Activated CD8-positive, alpha-beta T cell treated with anti-CD3 and anti-CD28 coated beads, Interleukin-2, amount 10 ng/mL, durations not matched to agents 7 days and 5 days (primary cell): ENCODE data around the gene UCP2. TPM values are rescaled to one million over a fixed set of nuclear protein-coding genes. Genes with fewer than 3 reads are reported as not detected.

Experiments used
- ATAC-seq: fragments of 150-1000 bp; cut with Tn5 transposase; one replicate; pipeline ENCODE4 v1.10.0; 2021; ENCODE audit warnings: moderate library complexity
- CTCF ChIA-PET: fragments of 350-600 bp; sonication (Branson Sonifier 250); formaldehyde crosslinking; loops from one replicate; lab custom pipeline; 2021; ENCODE audit warnings: antibody characterized with exemption; lab: Charles Lee
- POLR2A ChIA-PET: fragments of 350-600 bp; sonication (Branson Sonifier 250); formaldehyde crosslinking; loops from one replicate; lab custom pipeline; 2021; ENCODE audit warnings: antibody characterized with exemption; lab: Charles Lee
- DNase-seq: peaks from one replicate; pipeline ENCODE4 v3.0.0-alpha.2; 2020
- H3K27ac Mint-ChIP-seq: one replicate; pipeline ENCODE4 v1.8.0; 2021; ENCODE audit warnings: mild to moderate bottlenecking, mixed read lengths
- H3K27me3 Mint-ChIP-seq: one replicate; pipeline ENCODE4 v1.8.0; 2021; ENCODE audit warnings: low read depth, mixed read lengths
- H3K36me3 Mint-ChIP-seq: one replicate; pipeline ENCODE4 v1.8.0; 2021; ENCODE audit warnings: low read depth, mixed read lengths
- H3K4me1 Mint-ChIP-seq: one replicate; pipeline ENCODE4 v1.8.0; 2021; ENCODE audit warnings: low read depth, mixed read lengths
- H3K4me3 Mint-ChIP-seq: one replicate; pipeline ENCODE4 v1.8.0; 2021; ENCODE audit warnings: mild to moderate bottlenecking, mixed read lengths
- H3K9me3 Mint-ChIP-seq: one replicate; pipeline ENCODE4 v1.8.0; 2022; ENCODE audit warnings: mixed read lengths; ENCODE audit not compliant: insufficient read depth
- total RNA-seq, 2 experiments: library from RNA; stranded (reverse); gene quantifications; one replicate each; pipeline ENCODE4 v1.2.3, GENCODE V29; 2021

Gene UCP2
- total RNA-seq, 2 experiments from 2014 or later: 205 to 218 TPM

- H3K4me1 Mint-ChIP-seq: peaks cover 27% of the 10 kb centered on the region
- DNase-seq (no peak), ATAC-seq (no peak)
- ChIA-PET CTCF (interaction anchor here (1.1 to 1.5 kb wide), 3 partner anchors 10 to 153 kb away, joined by 3 to 5 read pairs (median 4); partner anchors contain the start of genes C2CD3 and PPME1), POLR2A (interaction anchor here (0.9 to 2.5 kb wide), 4 partner anchors 13 to 40 kb away, joined by 3 to 9 read pairs (median 6); partner anchors contain the start of gene UCP2)
- no peak overlapping the region for H3K27ac Mint-ChIP-seq
- no peaks in the 10 kb centered on the region for H3K9me3 Mint-ChIP-seq
- no peaks in the 10 kb centered on the region for H3K27me3 Mint-ChIP-seq
- no peak overlapping the region for H3K4me3 Mint-ChIP-seq
- peaks cover 36% of the 10 kb centered on the region for H3K36me3 Mint-ChIP-seq
These were observed 35.8 kb upstream of the UCP2 start for GRCh38 chr11:74018331-74019005.

DNA sequence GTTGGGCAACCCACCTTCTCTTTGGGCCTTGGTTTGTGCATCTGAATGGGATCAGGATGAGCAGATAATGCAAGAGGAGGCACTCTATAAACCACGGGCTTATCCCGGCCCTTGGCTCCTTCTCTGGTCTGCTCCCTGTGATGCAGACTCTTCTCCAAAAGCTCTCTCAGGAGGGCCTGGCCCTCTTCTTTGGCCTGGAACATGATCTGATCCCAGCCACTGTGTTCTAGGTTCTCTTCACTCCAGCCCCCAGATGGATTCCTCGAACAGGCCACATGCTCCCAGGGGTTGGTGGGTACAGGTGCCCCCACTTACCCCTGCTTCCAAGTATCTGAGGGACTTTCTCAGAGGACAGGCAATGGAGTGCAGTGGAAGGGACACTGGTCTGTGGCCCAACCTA lies 35.0 kb upstream of the UCP2 start:
- H3K4me1 Mint-ChIP-seq: peaks cover 25% of the 10 kb centered on the region
- no peaks in the 10 kb centered on the region for H3K9me3 Mint-ChIP-seq
- DNase-seq (no peak), ATAC-seq (no peak)
- ChIA-PET CTCF (interaction anchor here (1.1 to 1.5 kb wide), 2 partner anchors 11 to 37 kb away, joined by 4 to 5 read pairs; no protein-coding TSS in a partner anchor), POLR2A (interaction anchor here (1.6 kb wide), 1 partner anchor 22 kb away, joined by 7 read pairs; no protein-coding TSS in a partner anchor)
- peaks cover 35% of the 10 kb centered on the region for H3K36me3 Mint-ChIP-seq
- H3K4me3 Mint-ChIP-seq: no peak overlapping the region
- H3K27me3 Mint-ChIP-seq: no peaks in the 10 kb centered on the region
- H3K27ac Mint-ChIP-seq: no peak overlapping the region

DNA sequence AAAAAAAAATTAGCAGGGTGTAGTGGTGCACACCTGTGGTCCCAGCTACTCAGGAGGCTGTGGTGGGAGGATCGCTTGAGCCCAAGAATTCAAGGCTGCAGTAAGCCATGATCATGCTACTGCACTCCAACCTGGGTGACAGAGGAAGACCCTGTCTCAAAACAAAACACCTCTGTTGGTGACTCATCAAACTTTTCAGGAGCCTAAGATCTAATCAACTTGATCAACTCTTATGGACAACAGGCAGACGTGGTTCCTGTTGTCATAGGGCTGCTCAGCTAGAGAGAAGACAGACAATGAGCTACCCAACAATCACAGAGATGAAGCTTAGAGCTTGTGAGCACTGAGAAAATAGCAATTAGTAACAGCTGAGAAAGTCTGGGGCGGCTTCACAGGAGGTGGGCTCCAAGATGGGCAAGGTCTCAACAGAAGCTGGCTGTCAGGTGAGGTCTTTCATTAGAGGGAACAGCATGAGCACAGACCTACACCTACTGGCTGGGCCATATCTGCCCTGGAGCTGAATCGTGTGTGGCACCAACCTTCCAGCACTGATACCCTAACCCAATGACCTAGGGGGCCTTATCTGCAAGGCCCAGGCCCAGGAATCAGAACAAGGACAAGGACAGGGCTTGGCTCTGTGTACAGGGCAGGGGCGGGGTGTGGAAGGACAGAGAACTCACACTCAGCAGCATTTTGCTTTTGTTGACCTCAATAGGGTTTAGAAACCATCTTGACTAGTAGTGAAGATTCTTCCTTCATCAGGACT lies 33.5 kb upstream of the UCP2 start:
- Mint-ChIP-seq H3K4me3 (no peak overlapping the region), H3K4me1 (peaks cover 40% of the 10 kb centered on the region), H3K27me3 (no peaks in the 10 kb centered on the region), H3K9me3 (no peaks in the 10 kb centered on the region), H3K36me3 (peaks cover 44% of the 10 kb centered on the region), H3K27ac (no peak overlapping the region)
- DNase-seq (no peak), ATAC-seq (no peak)
- POLR2A ChIA-PET: interaction anchor here (0.9 to 1.5 kb wide), 3 partner anchors 11 to 34 kb away, joined by 3 to 6 read pairs (median 4); partner anchors contain the start of gene UCP2
- CTCF ChIA-PET: interaction anchor here (0.6 to 1.9 kb wide), 2 partner anchors 10 to 433 kb away, joined by 3 to 5 read pairs; no protein-coding TSS in a partner anchor

- H3K27ac Mint-ChIP-seq: peak overlapping the region; percentile 52
- ATAC-seq (no peak), DNase-seq (no peak)
- H3K4me3 Mint-ChIP-seq: no peak overlapping the region
- POLR2A ChIA-PET: interaction anchor here (1.1 to 6.1 kb wide), 6 partner anchors 9 to 36 kb away, joined by 3 to 51 read pairs (median 4); partner anchors contain the start of gene UCP2
- peaks cover 42% of the 10 kb centered on the region for H3K36me3 Mint-ChIP-seq
- H3K4me1 Mint-ChIP-seq: peaks cover 52% of the 10 kb centered on the region
- no peaks in the 10 kb centered on the region for H3K9me3 Mint-ChIP-seq
- H3K27me3 Mint-ChIP-seq: no peaks in the 10 kb centered on the region
- CTCF ChIA-PET: interaction anchor here (1.9 kb wide), 1 partner anchor 12 kb away, joined by 5 read pairs; no protein-coding TSS in a partner anchor
These were observed 32.2 kb upstream of the UCP2 start for GRCh38 chr11:74014880-74015279.

DNA sequence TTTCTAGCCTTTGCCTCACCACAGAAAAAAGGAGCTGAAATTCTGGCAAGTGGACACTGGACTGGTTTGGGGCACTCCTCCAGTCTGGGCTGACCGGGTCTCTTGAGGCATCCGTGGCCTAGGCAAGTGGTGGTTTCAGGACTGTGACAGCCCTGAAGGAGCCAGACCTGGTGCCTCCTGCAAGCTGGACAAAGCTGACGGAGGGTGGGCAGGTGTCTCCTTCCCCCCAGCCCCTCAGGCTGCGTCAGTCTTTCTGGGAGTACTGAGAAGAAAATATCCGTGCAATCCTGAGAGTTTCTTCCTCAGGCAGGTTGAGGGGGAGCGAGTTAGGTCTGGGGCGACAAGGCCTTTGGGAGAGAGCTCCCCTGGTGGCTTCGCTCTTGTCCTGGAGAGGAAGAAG lies 30.5 kb upstream of the UCP2 start:
- Mint-ChIP-seq H3K4me3 (no peak overlapping the region), H3K36me3 (peaks cover 40% of the 10 kb centered on the region), H3K27me3 (no peaks in the 10 kb centered on the region), H3K9me3 (no peaks in the 10 kb centered on the region), H3K27ac (no peak overlapping the region), H3K4me1 (peaks cover 60% of the 10 kb centered on the region)
- ChIA-PET POLR2A (interaction anchor here (6.1 kb wide), 1 partner anchor 17 kb away, joined by 51 read pairs; no protein-coding TSS in a partner anchor), CTCF (interaction anchor here (1.0 to 1.5 kb wide), 6 partner anchors 8 to 158 kb away, joined by 3 to 7 read pairs (median 4); partner anchors contain the start of genes C2CD3 and PPME1)
- no peak for ATAC-seq
- no peak for DNase-seq

DNA sequence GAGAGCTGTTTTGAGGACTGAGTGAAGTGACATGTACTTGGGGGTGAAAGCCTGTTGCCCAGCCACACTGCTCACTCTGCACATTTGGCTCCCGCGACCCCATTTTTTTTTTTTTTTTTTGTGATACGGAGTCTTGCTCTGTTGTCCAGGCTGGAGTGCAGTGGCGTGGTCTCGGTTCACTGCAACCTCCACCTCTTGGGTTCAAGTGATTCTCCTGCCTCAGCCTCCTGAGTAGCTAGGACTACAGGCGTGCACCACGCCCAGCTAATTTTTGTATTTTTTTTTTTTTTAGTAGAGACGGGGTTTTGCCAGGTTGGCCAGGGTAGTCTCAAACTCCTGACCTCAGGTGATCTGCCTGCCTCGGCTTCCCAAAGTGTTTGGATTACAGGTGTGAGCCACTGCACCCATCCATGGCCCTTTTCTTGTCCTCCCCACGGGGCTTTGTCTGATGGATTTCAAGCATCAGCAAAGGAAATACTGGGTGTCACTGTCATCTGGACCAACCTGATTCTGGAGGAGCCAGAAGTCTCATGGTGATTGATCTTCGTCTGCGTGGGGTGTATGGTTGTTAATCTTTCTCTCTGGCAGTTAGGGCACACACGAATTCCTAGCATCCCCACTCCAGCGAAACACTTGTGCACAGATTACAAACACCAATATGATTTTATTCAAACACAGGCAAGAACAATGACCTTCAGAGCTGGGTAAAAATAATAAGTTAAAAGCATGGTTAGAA lies 29.6 kb upstream of the UCP2 start:
- Mint-ChIP-seq H3K4me1 (peaks cover 65% of the 10 kb centered on the region), H3K9me3 (no peaks in the 10 kb centered on the region), H3K36me3 (peaks cover 36% of the 10 kb centered on the region), H3K27me3 (no peaks in the 10 kb centered on the region), H3K4me3 (no peak overlapping the region), H3K27ac (peak overlapping the region; percentile 75)
- ATAC-seq (no peak), DNase-seq (no peak)
- CTCF ChIA-PET: interaction anchor here (0.8 to 1.5 kb wide), 3 partner anchors 18 to 159 kb away, joined by 3 to 7 read pairs (median 3); partner anchors contain the start of genes C2CD3 and PPME1
- POLR2A ChIA-PET: interaction anchor here (1.2 to 6.1 kb wide), 6 partner anchors 10 to 42 kb away, joined by 3 to 51 read pairs (median 7); partner anchors contain the start of gene UCP2

DNA sequence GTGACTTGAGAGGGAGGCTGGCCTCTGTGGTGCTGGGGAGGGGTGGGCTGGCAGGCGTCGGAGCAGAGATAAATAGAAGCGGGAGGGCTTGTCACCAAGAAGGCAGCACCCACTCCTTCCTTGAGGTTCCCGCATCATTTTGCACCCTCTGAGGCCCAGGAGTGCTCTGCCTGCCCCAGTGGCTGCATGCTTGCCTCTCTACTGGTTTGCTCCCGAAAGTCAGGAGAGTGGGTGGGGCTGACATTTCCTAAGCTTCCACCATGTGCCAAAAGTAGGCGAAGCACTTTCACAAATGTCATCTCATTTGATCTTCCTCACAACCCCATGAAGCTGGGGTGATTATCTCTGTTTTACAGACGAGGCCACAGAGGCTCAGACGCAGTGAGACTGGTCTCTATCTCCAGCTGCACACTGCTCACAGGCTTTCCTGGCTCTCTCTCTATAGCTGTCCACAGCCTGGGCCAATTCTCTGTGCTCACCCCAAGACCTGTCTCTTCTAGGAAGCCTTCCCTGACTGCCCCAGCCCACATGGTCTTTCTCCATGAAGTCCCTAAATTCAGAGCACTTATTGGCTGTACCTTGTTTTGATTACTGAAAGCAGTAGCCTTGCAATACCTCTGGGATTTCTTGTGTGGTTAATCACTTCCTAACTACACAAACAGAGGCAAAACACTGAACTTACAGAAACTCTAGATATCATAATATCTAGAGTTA lies 28.9 kb upstream of the UCP2 start:
- Mint-ChIP-seq H3K27ac (peak overlapping the region; percentile 75), H3K9me3 (no peaks in the 10 kb centered on the region), H3K4me1 (peaks cover 70% of the 10 kb centered on the region), H3K36me3 (peaks cover 29% of the 10 kb centered on the region), H3K4me3 (no peak overlapping the region), H3K27me3 (no peaks in the 10 kb centered on the region)
- ChIA-PET POLR2A (interaction anchor here (1.2 to 6.1 kb wide), 6 partner anchors 9 to 41 kb away, joined by 3 to 51 read pairs (median 7); partner anchors contain the start of gene UCP2), CTCF (interaction anchor here (0.8 to 1.6 kb wide), 4 partner anchors 16 to 160 kb away, joined by 3 to 7 read pairs (median 4); partner anchors contain the start of genes C2CD3 and PPME1)
- ATAC-seq (peak; percentile 81), DNase-seq (no peak)

- peak overlapping the region; percentile 75 for H3K27ac Mint-ChIP-seq
- peaks cover 79% of the 10 kb centered on the region for H3K4me1 Mint-ChIP-seq
- ChIA-PET CTCF (interaction anchor here (0.7 to 1.6 kb wide), 4 partner anchors 13 to 30 kb away, joined by 3 to 5 read pairs (median 4); partner anchors contain the start of gene UCP2), POLR2A (interaction anchor here (1.1 to 6.1 kb wide), 4 partner anchors 8 to 31 kb away, joined by 4 to 51 read pairs (median 14); partner anchors contain the start of gene UCP2)
- no peak overlapping the region for H3K4me3 Mint-ChIP-seq
- no peaks in the 10 kb centered on the region for H3K27me3 Mint-ChIP-seq
- DNase-seq: no peak
- H3K9me3 Mint-ChIP-seq: no peaks in the 10 kb centered on the region
- ATAC-seq: no peak
- peaks cover 23% of the 10 kb centered on the region for H3K36me3 Mint-ChIP-seq
These were observed 28.0 kb upstream of the UCP2 start for GRCh38 chr11:74010306-74011300.

GRCh38 chr11:74009675-74010305 lies 27.1 kb upstream of the UCP2 start:
- H3K36me3 Mint-ChIP-seq: peaks cover 18% of the 10 kb centered on the region
- ChIA-PET POLR2A (interaction anchor here (1.1 to 6.1 kb wide), 5 partner anchors 14 to 38 kb away, joined by 3 to 51 read pairs (median 21); partner anchors contain the start of gene UCP2), CTCF (interaction anchor here (0.7 to 2.3 kb wide), 6 partner anchors 12 to 46 kb away, joined by 3 to 7 read pairs (median 4); partner anchors contain the start of gene UCP2)
- no peaks in the 10 kb centered on the region for H3K27me3 Mint-ChIP-seq
- no peaks in the 10 kb centered on the region for H3K9me3 Mint-ChIP-seq
- DNase-seq (no peak), ATAC-seq (no peak)
- H3K27ac Mint-ChIP-seq: peak overlapping the region; percentile 75
- no peak overlapping the region for H3K4me3 Mint-ChIP-seq
- peaks cover 79% of the 10 kb centered on the region for H3K4me1 Mint-ChIP-seq
